GM19395 (cell line): ENCODE data around the gene CALM1.

ENCODE experiments used
- ATAC-seq: cut with Tn5 transposase; IDR thresholded peaks from one replicate; pipeline ENCODE4 v1.9.1; 2021; ENCODE audit warnings: mild to moderate bottlenecking, moderate library complexity; ENCODE audit not compliant: unreplicated experiment

The CALM1 gene

DNA sequence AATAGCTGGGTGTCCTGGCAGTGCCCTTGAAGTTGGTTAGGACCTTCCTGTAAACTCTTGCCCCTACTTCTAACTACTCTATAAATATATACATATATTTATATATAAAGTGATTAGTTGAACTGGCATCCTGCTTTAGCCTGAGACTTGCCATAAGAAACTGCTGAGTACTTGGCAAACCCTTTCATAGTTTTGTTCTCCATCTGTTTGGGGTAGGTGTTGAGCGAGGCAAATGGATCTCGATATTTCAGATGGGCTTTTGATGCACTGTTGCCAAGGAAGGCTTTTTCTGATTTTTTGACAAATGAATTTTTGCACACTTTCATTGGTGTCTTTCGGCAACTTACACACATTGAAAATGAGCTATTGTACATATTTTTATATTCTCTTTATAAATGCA lies 10.4 kb downstream of the CALM1 start:
- no peak for ATAC-seq

GRCh38 chr14:90408713-90409112 lies 11.9 kb downstream of the CALM1 start:
- no peak for ATAC-seq

DNA sequence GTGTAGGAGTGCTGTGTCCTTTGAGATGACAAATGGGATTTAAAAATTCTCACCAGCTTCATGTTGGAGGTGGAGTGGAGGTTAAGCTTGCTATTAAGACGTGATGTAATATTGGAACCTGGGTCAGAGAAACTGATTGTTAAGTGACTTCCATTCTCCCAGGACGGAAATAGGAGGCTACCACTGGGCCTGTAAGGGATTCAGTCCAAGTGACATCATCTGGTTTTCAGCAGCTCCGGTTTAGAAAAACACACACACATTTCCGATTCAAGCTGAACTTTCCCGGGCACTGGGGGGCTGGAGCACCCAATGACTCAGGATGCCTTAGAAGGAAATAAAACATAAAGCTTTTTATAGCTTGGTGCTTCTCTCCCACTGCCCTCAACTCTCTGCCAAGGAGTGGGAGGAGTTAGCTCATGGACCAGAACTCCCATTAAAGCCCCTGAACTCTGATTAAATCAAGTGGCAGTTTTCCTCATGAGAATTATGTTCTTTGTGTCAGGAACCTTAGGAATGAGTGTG lies 12.4 kb downstream of the CALM1 start:
- no peak for ATAC-seq

- ATAC-seq = no peak
Measured at GRCh38 chr14:90412058-90412457, 15.2 kb downstream of the CALM1 start.

- ATAC-seq = no peak
Measured at GRCh38 chr14:90416720-90417119, 19.9 kb downstream of the CALM1 start.

GRCh38 chr14:90418053-90418452 lies 21.2 kb downstream of the CALM1 start:
- no peak for ATAC-seq

DNA sequence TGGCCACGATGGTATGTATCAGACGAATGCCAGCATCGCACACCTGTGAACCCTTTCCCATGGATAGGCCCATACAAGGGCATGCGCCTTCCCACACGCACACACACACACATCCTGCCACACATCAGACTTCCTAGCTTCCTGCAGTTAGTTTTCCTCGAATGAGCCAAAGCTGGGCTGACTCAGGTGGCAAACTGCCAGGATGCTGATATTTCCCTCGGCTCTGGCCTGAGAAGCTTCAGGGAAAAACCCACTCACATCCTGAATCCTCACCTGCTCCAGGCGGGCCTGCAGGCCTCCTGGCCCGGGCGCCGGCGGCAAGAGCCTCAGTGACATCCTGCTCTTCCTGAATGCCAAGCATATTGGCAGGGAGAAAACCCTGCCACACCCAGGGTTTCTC lies 22.4 kb downstream of the CALM1 start:
- ATAC-seq = no peak

DNA sequence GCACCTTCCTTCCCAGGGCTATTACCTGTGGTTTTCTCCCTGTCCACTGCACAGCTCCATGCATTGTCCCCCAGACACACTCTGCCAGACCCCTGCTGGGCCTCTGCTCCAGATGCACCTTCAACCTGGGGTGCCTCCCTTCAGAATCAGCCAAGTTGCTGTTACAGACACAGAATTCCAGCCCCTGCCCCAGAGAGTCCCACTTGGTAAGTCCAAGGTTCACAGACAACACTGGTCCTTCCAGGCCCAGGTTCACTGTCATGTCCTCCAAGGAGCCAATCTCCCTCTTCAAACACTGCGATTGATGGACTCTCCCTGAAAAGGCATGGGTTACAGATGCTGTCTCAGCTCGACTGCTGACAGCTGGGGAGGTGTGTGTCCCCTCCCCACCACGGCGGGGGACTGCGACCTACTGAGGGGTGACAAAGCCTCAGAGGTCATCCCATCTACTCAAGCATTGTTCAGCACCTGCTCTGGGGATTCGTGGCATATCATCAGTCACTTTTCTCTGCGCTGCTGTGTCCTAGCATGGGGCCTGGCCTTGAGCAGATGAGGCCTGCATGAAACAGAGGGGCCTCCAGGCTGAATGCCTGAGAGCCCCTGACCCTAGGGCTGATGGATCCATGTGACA lies 24.3 kb downstream of the CALM1 start:
- no peak for ATAC-seq

DNA sequence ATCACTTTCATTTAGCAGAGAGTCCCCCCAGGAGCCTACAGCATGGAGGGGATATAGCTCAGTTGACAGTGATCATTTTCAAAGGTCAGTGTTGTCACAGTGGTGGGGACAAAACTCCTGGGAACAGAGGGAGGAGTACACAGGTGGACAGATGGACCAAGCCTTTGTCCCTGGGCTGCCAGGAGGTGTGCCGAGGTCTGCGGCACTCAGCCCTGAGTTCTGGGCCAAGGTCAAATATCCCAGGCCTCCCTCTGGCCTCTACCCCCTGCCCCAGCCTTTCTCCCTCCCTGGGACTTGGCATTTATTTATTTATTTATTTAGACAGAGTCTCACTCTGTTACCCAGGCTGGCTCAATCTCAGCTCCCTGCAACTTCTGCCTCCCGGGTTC lies 24.8 kb downstream of the CALM1 start:
- ATAC-seq = no peak

DNA sequence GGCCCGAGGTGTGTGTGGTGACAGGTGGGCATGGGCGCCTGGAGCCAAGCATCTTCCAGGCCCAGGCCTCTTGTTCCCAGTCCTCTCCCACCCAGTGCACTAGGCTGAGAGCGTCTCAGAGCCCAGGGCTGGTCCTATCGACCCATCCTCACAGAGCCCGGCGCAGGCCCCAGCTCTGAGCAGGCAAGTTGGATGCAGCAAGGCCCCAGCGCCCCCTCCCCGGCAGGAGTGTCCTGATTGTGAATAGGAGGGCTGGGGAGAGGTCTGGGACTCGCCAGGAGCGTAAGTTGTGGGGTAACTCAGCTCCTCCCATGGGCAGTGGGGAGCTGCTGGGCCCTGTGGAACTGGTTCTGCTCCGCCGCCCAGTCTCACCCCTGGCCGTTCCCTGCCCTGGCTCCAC lies 26.3 kb downstream of the CALM1 start:
- no peak for ATAC-seq

- no peak for ATAC-seq
Measured at GRCh38 chr14:90424075-90424474, 27.2 kb downstream of the CALM1 start.

DNA sequence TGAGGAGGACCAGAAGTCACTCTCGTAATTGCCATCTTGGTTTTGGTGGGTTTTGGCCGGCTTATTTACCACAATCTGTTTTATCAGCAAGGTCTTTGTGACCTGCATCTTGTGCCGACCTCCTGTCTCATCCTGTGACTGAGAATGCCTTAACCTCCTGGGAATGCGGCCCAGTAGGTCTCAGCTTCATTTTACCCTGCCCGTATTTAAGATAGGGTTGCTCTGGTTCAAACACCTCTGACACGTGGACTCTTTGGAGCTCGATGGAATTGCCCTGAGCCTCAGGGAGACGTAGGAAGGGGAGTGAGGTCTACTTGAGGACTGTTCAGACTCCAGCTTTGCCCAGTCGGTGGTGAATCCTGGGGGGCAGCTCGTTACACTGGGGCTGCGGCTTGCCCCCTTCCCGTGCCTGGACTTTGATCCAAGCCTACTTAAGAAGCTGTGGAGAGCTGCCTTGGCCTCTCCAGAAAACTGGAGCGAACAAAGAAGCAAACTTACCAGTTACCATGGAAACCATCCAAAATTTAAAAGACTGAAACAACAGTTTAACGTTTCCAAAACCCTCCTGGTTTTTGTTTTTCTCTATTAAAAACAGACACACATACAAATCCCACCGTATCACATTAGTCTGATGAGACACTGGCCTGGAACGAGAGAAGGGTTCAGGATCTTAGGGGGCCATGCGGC lies 28.0 kb downstream of the CALM1 start:
- no peak for ATAC-seq

DNA sequence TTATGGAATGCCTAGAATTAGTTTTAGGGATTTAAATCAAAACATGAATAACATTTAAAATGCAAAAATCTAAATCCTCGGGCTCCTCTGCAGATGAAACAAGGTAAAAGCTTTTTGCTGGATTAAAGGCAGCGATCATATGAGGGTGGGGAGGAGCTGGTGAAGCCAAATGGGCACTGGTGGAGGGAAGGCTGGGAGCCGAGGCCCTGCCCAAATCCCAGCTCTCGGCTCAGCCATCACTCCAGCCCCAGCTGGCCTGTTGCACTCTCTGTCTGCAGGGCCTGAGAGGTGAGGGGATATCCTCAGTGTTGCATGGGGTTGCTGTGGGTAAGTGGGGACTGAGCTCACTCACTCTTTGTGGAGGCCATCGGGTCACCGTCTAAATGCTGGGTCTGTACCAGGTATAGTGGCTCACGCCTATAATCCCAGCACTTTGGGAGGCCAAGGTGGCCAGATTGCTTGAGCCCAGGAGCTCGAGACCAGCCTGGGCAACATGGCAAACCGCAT lies 28.6 kb downstream of the CALM1 start:
- no peak for ATAC-seq

DNA sequence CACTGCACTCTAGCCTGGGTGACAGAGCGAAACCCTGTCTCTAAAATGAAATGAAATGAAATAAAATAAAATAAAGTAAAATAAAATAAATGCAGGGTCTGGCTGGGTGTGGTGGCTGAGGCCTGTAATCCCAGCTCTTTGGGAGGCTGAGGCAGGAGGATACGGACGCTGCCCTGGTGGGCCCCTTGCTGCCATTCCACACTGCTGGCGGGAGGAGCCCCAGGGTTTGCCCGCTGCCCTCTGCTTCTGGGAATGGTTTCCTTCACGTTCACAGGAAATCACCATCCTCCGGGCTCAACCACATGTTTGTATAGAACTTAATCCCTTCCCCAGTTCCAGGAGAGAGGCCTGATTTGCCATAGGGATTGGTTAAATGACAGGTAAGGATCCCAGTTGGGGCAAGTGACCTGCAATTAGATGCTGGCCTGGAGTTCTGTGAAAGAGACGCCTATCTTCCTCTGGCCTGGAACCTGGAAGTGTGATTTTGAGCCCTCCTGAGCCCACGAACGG lies 29.3 kb downstream of the CALM1 start:
- no peak for ATAC-seq

GRCh38 chr14:90426663-90427062 lies 29.8 kb downstream of the CALM1 start:
- ATAC-seq = no peak

GRCh38 chr14:90427848-90428426 lies 31.1 kb downstream of the CALM1 start:
- ATAC-seq = no peak

DNA sequence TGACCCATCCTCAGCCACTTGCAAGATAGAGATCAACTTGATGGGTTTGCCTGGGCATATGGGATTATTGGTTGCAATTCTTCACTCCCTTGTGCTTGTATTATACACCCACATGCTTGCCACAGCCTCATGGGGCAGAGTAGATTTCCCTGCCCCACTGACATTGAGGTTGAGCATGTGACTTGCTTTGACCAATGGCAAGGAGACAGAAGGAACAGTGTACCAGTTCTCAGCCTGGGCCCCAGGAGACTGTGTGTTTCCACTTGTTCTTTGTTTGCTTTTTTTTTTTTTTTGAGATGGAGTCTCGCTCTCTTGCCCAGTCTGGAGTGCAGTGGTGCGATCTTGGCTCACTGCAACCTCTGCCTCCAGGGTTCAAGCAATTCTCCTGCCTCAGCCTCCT lies 31.8 kb downstream of the CALM1 start:
- no peak for ATAC-seq

- no peak for ATAC-seq
Measured at GRCh38 chr14:90429236-90429635, 32.4 kb downstream of the CALM1 start.

DNA sequence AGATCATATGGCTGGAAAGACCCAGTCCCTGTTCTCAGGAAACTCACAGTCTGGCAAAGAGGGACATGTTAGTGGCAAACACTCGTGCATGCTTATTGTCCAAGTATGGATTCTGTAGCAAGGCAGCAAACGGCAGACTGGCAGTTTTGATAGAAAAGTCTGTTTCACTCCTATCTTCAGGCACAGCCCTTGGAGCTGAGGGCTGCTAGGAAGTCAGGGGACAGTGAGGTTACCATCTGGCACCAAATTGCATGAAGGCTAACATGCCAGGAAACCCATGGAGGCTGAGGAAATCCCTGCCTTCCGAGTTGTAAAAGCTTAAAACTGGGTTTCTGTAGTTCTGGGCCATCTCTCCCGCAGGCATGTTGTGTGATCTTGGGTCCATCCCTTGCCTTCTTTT lies 32.9 kb downstream of the CALM1 start:
- no peak for ATAC-seq

- ATAC-seq = no peak
Measured at GRCh38 chr14:90434370-90435020, 37.7 kb downstream of the CALM1 start.

GRCh38 chr14:90438841-90439240 lies 42.0 kb downstream of the CALM1 start:
- no peak for ATAC-seq
